ENCODE results near the gene ROBO3. TPM values are rescaled to one million over a fixed set of nuclear protein-coding genes. Genes with fewer than 3 reads are reported as not detected.

The ROBO3 gene
- total and polyA plus RNA-seq, 2 donors (not counting 3 experiments of a cell fraction or from before 2014, with no cell fraction given), result 27.1 to 65.4 TPM

GRCh38 chr11:124877910-124878758 is 12.9 kb downstream of the ROBO3 start:
- Histone ChIP-seq H3K4me1 (ENCODE audit: control insufficient read depth, extremely low read depth, insufficient read depth, low read length) (peaks cover 34% of the 10 kb centered on the region), H3K9ac (replicated peaks; ENCODE audit: extremely low read depth, insufficient read depth, low read length) (no peak overlapping the region), H3K27ac (ENCODE audit: insufficient read depth, low read depth, low read length) (no peak overlapping the region), H3K9me1 (replicated peaks; ENCODE audit: control insufficient read depth, extremely low read depth, insufficient read depth, low read length) (no peaks in the 10 kb centered on the region), H2AFZ (ENCODE audit: low read depth, low read length) (no peak overlapping the region), H3K79me2 (ENCODE audit: control insufficient read depth, insufficient read depth, low read length) (no peaks in the 10 kb centered on the region), H4K20me1 (replicated peaks; ENCODE audit: control insufficient read depth, extremely low read depth, insufficient read depth, low read length) (no peaks in the 10 kb centered on the region), H3K4me2 (ENCODE audit: insufficient read depth, low read length) (peak overlapping the region; percentile 70), H3K9me3 (replicated peaks; ENCODE audit: control insufficient read depth, insufficient read depth, low read length) (no peaks in the 10 kb centered on the region), H3K4me3 (replicated peaks in 1 of 3; ENCODE audit: insufficient read depth in 1 of 3, low read depth in 1 of 3, low read length in 3 of 3) (peak overlapping the region in 2 of 3 experiments; percentile 47 to 49), H3K36me3 (ENCODE audit: control insufficient read depth in 2 of 2, extremely low read depth in 1 of 2, insufficient read depth in 2 of 2, low read length in 2 of 2) (no peaks in the 10 kb centered on the region), H3K27me3 (ENCODE audit: control insufficient read depth in 2 of 2, insufficient read depth in 2 of 2, low read length in 2 of 2) (peaks cover 5 to 6% of the 10 kb centered on the region in 2 experiments)
- POLR2A ChIA-PET, result interaction anchor here (0.5 to 1.4 kb wide), 5 partner anchors 13 to 234 kb away, joined by 3 to 5 read pairs (median 4); partner anchors contain the start of gene ROBO4
- CTCF ChIA-PET, result interaction anchor here (1.4 to 3.5 kb wide), 3 partner anchors 12 to 75 kb away, joined by 4 to 70 read pairs (median 4); partner anchors contain the start of gene ROBO4
- dilution Hi-C loops (cut with MboI; ENCODE audit: extremely low pct_ligation_motif_present, low sequenced_read_pairs) (no loop called here), intact Hi-C loops (cut with micrococcal nuclease) (loop anchor here (2.0 kb wide), 2 partner anchors 233 to 263 kb away; partner anchors contain the start of gene TMEM218)
- TF ChIP-seq JUN (IDR thresholded peaks at IDR 0.05; ENCODE audit: borderline replicate concordance, insufficient read depth, insufficient read length, low read depth) (no peak), MAX (IDR thresholded peaks at IDR 0.05; ENCODE audit: insufficient read depth, insufficient read length) (no peak), EZH2 (IDR thresholded peaks at IDR 0.05; ENCODE audit: borderline replicate concordance, low read depth, low read length, severe bottlenecking) (no peak), CTCF (IDR thresholded peaks at IDR 0.05; ENCODE audit: extremely low read depth in 1 of 2, insufficient read depth in 1 of 2, low read depth in 1 of 2, low read length in 2 of 2) (no peak), POLR2AphosphoS5 (IDR thresholded peaks at IDR 0.05; ENCODE audit: insufficient read depth, low read depth, low read length) (no peak), POLR2A (IDR thresholded peaks at IDR 0.05; ENCODE audit: low read depth, low read length) (no peak), MYC (IDR thresholded peaks at IDR 0.05; ENCODE audit: low read depth, low read length) (no peak), FOS (IDR thresholded peaks at IDR 0.05; ENCODE audit: borderline replicate concordance, insufficient read depth, low read length) (no peak), GATA2 (IDR thresholded peaks at IDR 0.05; ENCODE audit: insufficient read depth, insufficient read length, low read depth, low read length) (no peak)
- peak; percentile 21 for DNase-seq (ENCODE audit: low read depth, low spot score)
- BruUV-seq (replicated peaks), result no TSS peak
- no peak for FAIRE-seq
